CD4-positive, alpha-beta T cell treated with Interleukin-17A for 4 hours (primary cell): Measurements from ENCODE around the gene FCSK.
A peak's percentile ranks its signal among the peaks of the same experiment; 100 is the strongest.
"Not testable (repeated sequence)": the region's sequence is repeated elsewhere in the genome, so short reads cannot be mapped to it uniquely, and the experiment has no call there.

Source experiments
- DNase-seq: peaks from one replicate; pipeline ENCODE4 v3.0.0-alpha.2; 2020; ENCODE audit warnings: mixed read lengths

Gene FCSK

DNA sequence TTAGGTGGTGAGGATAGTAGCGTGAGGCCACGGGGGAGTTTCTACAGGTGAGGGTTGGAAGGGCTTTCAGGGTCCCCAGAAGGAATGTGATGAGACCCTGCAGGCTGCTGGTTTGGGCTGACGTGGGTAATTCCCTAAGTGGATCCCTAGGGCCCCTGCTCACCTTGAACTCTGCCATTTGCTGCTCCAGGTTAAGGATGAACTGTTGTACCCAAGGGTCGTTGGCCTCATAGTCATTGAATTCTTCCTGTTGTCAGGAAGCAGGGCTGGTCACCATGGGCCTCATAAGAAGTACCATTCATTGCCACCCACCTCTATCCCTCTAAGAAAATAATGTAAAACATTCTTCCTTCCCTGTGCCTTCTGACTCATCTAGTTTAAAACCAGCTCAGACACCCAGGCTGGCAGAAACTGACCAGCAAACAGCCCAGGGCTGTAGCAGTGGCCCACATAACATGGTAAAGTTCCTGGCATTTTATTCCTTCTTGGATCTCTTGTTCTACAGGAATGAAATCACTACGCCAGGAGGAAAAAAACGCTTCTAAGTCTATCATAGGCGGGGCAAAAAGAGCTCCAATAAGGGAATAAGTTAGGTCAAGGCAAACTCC is 27.6 kb downstream of the FCSK start:
- DNase-seq: no peak

DNA sequence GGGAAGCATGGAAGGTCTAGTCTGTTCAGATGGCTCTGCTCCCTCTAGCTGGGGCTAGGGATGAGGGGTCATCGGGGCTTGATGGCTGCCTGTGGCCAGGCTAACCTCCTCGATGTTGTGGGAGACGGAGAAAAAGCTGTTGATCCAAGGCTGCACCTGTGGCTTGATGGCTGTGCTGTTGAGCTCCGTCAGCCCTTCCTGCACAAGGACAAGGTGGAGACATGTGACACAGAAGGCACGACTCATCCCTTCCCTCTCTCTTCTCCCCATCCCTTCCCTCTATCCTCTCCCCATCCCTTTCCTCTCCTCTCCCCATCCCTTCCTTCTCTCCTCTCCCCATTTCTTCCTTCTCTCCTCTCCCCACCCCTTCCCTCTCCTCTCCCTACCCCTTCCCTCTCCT is 28.2 kb downstream of the FCSK start:
- DNase-seq: no peak

DNA sequence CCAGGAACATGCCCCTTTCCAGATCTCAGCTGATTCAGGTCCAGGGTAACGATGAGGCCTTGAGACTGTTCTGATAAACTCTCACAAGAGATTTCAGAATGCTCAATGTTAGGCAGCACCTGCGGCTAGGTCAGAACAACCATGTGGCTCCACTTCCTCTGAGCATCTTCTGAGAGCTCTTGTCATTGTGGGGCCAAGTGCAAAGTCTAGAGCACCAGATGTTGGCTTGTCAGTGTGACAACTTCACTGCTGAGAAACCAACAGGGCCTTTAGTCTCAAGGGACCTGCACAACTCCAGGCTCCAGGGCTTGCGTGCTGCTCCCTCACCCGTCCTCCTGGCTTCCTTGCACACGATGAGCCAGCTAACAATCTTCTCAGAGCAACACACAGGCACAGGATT is 29.0 kb downstream of the FCSK start:
- DNase-seq: no peak

DNA sequence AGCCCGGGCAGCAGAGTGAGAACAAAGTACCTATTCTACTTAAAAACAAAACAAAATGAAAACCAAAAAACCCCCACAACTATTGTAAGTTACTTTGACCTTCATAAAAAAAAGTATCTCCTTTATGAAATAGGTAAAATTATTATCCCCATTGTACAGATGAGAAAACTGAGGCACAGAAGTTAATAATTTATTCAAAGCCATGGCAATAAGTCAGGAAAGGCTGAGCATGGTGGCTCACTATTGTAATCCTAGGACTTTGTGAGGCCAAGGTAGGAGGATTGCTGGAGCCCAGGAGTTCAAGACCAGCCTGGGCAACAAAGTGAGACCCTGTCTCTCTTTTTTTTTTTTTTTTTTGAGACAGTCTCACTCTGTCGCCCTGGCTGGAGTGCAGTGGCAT is 30.5 kb downstream of the FCSK start:
- DNase-seq: no peak

DNA sequence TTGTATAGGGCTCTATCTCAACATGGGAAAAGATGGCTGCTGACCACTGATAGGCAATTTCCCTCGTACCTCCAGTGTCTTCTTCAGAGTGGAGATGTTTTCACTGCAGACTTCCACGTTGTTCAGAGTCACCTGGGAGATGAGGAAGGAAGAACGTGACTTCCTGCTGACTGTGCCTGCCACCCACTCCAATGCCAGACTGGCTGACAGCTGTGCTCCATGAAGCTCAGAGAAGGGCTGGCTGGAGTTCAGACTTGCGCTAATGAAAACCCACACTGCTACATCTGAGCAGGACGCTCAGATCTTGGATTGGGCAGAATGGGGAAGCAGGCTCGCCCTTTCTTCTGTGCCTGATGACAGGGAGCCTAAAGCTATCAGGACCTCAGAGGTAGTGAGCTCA is 35.9 kb downstream of the FCSK start:
- no peak for DNase-seq

DNA sequence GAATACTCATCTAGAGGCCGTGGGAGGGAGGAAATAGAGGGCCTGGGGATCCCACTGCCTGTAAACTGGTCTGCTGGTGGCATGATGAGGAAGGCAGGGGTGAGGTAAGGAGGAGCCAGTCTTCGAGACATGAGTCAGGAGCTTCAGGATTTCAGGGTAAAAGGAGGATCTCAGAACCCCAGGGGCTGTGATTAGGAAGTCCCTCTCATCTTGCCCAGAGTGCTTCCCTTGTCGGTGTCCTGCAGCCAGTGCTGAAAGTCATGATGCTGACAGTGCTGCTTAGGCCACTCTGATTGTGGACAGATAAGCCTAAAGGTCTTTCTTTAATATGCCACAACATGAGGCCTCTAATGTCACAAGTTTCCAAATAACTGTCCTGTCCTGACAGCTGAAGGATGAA is 39.4 kb downstream of the FCSK start:
- DNase-seq: no peak

DNA sequence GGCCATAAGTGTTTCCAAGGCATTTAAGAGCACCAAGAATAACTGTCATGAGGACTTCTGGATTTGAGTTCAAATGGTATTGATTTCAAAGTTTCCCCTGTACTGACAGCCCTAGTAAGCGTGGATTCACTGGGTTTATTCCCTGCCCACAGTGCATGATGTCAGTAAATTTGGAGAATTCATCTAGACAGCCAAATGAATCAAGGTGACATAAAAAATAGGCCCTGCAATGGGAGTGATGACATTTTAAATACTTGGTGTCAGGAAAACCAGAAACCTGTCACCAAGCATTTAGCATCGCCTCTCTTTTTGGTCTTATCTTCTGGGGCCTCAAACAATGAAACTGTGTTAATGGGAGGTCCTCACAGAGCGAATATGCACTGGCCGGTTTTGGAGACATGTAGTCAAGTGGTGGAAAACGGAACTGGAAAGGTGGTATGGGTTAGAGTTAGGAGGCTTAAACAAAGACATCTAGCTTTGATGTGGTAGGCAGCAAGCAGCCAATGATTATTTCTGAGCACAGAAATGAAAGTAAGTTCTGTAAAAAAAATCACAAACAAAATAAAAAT is 39.9 kb downstream of the FCSK start:
- DNase-seq: no peak

DNA sequence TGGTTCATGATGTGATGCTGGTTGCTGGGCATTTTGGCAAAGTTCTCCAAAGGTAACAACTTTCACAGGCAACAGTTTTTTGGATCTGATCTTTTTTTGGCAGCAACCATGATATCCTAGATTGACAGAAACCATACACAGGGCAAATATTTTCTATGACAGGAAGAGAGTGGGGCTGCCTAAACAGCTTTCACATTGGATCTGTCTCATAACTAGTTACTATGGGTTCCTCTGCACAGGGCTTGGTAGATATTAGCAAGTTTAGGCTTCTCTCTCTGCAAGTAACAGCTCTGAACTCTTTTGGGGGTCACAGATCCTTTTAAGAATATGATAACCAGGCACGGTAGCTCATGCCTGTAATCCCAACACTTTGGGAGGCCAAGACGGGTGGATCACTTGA is 40.4 kb downstream of the FCSK start:
- DNase-seq: no peak

DNA sequence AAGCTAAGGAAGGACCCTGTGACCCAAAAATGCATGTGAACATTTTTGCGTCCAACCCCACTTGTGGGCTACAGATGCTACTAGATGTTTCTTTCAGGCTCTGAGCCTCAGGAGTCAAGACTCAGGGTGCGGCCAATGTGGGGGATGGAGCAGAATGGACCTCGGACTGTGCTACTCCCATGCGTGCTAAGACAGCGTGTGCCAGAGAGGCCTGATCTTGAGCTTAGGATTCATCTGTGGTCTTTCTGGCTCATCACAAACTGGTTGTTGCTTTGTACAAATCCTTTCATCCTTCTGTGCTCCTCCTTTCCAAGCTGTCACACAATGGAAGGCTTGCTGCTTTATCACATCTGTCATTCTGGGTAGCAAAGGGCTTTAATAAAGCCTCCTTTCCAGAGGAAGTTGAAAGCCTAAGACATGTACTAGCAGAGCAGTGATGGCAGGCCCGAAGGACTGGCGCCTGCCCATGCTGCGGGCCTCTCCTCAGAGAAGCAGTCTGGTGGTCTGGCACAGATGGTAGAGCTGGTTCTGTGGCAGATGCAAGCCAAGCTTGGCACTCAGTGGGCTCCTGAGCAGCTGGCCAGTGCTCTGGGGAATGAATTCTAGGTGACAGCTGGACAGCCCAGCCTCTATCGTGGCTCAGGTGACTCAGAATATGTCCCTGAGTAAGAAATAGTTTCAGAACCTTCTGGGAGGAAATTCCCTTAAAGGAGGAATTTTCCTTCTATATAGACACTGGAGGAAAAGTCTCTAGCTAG is 41.2 kb downstream of the FCSK start:
- no peak for DNase-seq

DNA sequence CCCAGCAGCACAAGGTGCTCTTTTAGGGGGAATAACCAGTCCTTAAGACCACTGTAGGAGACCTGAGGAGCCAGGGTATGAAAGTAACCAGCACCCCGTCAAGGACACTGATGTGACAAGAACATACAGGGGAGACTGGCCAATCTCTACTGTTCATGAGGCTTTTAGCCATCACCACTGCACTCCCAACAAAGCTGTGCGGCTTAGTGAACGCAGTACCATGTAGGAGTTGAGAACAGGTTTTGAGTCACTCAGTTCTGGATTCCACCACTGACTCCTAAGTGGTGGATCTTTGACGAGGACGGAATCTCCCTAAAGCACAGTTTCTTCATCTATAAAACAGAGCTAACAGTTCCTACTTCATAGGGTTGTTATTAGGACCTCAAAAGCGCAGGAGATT is 42.1 kb downstream of the FCSK start:
- DNase-seq: no peak

DNA sequence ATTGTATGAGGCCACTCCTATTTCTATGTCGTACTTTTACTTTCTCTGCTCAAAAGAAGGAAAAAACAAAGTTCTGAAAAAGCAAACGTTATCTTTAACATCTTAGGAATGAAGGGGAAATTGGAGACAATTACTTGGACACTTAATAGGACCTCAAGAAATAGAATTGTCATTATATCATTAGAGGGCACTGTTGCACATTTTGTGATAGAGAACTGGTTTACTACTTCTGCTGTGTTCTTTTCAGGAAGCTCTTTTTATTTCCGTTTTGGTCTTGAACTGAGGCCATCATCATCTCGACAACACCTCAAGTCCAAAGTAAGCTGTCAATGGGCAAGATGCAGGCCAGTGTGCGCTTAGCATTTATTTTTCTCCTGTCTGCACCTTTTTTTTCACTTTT is 54.4 kb downstream of the FCSK start:
- no peak for DNase-seq

DNA sequence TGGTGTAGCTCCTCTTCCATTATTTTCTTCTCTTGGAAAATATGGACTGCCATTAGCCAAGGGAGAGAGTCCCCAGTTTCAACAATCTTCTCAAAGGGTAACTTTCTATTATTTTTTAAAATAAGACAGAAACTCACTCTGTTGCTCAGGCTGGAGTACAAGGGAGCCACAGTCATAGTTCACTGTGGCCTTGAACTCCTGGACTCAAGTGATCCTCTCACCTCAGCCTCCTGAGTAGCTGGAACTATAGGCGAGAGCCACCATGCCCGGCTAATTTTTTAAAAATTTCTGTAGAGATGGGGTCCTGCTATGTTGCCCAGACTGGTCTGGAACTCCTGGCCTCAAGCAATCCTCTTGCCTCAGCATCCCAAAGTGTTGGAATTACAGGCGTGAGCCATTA is 55.8 kb downstream of the FCSK start:
- no peak for DNase-seq

DNA sequence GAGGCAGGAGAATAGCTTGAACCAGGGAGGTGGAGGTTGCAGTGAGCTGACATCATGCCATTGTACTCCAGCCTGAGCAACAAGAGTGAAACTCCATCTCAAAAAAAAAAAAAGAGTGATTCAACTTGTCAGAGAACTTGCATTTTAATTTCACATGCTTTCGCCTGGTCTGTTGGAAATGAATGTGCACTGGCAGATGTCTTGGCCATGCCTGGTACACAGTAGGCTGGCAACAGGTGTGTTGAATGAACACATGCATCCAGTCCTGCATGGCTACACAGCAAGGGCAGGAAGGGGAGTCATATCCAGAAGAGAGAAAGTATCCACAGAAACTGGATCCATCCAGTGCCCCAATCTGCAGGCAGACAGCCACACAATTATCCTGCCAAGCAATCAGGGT is 57.4 kb downstream of the FCSK start:
- no peak for DNase-seq

DNA sequence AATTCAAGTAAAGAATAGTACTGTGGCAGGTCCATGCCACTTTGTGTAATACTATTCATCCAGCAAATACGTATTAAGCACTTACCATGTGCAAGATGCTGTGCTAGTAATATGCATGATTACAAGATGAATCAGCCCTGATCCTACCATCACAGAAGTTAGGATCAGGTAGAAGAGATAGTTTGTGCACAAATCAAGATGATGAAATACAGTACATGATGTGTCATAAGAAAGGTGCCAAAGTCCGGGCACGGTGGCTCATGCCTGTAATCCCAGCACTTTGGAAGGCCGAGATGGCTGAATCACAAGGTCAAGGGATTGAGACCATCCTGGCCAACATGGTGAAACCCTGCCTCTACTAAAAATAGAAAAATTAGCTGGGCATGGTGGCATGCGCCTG is 58.1 kb downstream of the FCSK start:
- no peak for DNase-seq

DNA sequence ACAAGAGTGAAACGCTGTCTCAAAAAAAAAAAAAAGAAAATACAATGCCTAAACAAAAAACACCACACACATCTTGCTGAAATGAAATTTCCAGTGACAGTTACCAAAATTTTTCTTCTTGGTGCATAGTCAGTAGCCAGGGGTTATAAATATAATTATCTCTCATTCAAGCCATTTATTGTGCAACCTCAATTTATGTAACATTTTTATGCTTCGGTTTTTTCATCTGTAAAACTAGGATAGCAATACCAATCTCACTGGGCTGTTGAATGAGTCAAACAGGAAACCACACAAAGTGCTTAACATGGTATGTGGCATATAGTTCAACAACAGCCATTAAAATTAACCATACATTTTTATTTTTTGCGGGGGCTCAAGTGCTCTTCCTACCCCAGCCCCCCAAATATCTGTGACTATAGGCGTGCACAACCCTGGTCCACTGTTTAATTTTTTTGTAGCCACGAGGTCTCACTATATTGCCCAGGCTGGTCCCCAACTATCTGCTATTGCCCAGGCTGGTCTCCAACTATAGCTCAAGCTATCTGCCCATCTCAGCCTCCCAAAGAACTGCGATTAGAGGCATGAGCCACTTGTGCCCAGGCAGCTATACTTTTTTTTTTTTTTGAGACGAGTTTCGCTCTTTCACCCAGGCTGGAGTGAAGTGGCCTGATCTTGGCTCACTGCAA is 66.4 kb downstream of the FCSK start:
- DNase-seq: no peak

DNA sequence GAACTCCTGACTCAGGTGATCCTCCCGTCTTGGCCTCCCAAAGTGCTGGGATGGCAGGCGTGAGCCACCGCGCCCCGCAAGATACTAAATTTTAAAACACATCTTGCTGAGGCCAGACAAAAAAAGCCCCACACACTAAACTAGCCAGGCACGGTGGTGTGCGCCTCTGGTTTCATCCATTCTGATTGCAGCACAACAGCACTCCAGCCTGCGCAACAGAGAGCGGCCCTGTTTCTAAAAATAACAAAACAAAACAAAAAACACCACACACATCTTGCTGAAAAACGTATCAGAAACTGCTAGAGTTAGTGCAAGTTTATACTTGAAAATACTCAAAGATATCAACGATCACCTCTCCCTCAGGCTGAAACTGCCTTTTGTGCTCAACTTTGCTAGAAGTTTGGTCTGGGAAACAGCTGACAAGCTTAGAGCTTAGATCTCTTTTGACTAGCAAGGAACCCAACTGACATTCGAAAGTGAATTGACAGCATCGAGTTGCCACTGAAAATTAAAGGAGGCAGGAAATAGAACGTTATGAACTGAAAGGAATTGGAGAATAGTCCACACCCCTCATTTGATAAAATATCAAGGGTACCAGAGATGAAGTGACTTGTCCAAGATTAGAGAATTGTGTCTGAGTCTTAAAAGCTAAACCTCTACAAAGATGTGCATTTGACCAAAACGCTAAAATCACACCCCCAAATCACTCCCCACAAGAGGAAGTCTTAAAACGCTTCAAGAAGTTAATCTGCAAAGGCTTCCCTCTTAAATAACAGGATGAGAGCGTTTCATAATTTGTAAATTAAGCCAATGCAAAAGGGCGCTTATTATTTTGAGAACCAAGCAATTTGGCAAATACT is 68.1 kb downstream of the FCSK start:
- no peak for DNase-seq

DNA sequence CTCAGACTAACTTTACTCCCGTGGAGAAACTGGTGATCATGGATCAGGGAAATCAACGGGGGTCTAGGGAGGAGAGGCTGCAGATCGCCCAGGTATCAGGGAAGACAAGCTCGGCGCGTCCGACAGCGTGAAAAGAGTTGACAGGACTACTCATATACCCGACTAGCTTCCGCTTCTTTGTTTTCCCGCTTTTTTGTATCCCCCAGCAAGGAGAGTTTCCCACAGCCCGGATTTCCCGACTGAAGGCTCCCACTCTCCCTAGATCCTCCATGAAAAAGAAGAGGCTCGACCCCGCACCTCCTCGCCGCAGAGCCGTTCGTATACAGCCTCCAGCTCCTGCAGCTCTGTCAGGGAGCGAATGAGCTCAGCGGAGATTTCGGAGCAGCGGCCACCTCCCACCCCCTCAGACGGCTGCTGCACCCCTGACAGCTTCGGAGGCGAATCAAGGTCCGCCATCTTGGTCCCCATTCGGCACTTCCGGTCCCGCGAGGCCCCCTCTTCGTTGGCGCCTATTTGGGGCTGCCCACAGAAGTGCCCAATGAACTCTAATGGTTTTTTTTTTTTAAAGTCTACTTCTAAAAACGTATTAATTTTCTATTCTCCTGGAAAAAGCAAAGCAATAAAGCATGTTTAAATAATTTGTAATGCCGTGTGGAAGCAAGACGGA is 68.8 kb downstream of the FCSK start, which contains the start of gene COG4:
Gene COG4, minus strand, starts transcription at position 479 of the 667 bp plus-strand sequence. Its CDS starts 11 bp downstream, at position 468.
- peak; percentile 92 for DNase-seq

DNA sequence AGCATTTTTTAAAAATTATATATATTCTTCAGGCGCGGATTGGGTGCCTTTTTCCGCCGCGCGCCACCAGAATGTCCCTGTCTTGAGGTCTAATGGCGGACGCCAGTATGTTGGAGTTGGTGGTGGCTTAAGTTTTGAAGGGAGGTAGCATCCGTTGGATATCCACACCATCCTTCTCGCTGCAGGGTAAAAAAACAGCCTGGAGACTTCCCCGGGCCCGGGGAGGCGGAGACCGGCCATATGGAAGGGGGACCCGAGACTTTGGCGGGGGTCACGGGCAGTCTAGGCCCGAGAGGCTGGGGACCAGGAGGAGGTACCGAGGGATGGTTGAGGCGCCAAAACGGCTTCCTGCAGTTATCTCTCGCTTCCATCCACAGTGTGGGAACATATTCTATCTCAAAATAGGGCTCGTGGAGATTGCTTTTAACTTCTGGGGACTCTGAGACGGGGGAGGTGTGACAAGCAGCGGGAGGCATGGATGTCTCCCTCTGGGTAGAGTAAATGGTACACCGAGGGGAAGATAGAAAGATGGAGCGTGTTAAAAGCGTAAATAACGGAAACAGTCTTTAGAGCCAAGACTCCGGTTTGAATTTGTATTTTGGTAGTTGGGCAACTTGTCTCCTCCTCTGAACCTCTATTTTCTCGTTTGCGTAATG is 69.5 kb downstream of the FCSK start, which contains the start of gene SF3B3:
Gene SF3B3, plus strand, starts transcription at position 74 of the 656 bp plus-strand sequence. CDS start 2,841 bp downstream, outside the sequence.
- no peak for DNase-seq

DNA sequence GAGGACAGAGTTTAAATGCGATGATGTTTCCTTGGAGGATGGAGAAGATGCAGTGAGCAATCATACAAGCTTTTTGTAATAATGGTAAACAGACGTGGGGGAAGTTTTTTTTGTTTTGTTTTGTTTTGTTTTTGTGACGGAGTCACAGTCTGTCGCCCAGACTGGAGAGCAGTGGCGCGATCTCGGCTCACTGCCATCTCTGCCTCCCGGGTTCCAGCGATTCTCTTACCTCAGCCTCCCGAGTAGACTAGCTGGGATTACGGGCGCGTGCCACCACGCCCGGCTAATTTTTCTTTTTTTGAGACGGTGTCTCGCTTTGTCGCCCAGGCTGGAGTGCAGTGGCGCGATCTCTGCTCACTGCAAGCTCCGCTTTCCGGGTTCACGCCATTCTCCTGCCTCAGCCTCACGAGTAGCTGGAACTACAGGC is 70.0 kb downstream of the FCSK start:
- DNase-seq: not testable (repeated sequence)

DNA sequence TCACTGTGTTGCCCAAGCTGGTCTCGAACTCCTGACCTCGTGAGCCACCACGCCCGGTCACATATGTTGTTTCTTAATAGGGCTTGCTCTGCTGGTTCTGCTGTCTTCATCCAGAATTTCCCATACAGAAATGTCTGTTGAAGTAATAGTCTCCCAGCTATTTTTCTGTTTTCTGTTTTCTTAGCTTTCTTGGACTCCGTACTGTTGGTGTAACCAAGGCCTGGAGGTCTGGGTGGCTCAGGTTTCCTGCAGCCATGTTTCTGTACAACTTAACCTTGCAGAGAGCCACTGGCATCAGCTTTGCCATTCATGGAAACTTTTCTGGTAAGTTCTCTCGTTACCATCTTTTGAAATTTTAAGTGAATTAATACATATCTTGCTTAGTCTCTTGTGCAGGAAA is 72.0 kb downstream of the FCSK start:
- DNase-seq: no peak

DNA sequence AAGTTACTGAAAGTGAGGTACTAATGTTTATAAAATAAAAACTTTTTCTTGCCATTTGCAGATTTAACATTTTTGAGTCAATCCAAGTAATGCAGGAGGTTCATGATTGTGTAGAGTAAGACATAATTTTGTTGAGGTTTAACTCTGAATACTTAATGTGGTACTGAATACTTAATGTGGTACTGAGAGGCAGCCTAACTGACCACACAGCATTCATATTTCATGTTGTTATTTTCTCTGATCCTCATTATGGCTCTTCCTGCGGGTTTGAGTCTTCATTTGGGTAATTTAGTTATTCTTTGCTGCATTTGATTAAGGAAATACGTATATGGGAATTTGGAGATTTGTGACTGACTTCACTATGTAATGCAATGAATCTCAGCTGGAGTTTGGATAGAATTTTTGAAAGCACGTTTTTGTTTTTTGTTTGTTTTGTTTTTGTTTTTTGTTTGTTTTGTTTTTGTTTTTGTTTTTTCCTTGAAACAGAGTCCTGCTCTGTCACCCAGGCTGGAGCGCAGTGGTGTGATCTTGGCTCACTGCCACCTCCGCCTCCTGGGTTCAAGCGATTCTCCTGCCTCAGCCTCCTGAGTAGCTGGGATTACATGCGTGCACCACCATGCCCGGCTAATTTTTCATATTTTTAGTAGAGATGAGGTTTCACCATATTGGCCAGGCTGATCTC is 73.1 kb downstream of the FCSK start:
- no peak for DNase-seq
